Measurements from ENCODE around the gene STX17. TPM values are rescaled to one million over a fixed set of nuclear protein-coding genes. Genes with fewer than 3 reads are reported as not detected.
A peak's percentile ranks its signal among the peaks of the same experiment; 100 is the strongest.
"Not testable (repeated sequence)": the region's sequence is repeated elsewhere in the genome, so short reads cannot be mapped to it uniquely, and the experiment has no call there.

The STX17 gene
- 10 to 100 TPM; 15.4 to 29.1 (median 23.7) TPM for total RNA-seq
- polyA plus RNA-seq, result 10 to 100 TPM in 1 of 2 donors, 1 to 10 TPM in 1; 5.8 to 10.5 TPM
- long read RNA-seq, donor 1, transcript STX17-201 (8 exons, 2,713 nt), result major isoform, 22 of 31 reads
- long read RNA-seq, donor 1, partial matches to known transcripts, result 6 of 31 reads
- long read RNA-seq, donor 1, other reads (novel, unspliced or antisense), result 3 of 31 reads
- long read RNA-seq, donor 2, transcript STX17-201 (8 exons, 2,713 nt), result major isoform, 57 of 70 reads
- long read RNA-seq, donor 2, partial matches to known transcripts, result 4 of 70 reads
- long read RNA-seq, donor 2, other reads (novel, unspliced or antisense), result 9 of 70 reads
- long read RNA-seq, donor 3, transcript STX17-201 (8 exons, 2,713 nt), result major isoform, 8 of 17 reads
- long read RNA-seq, donor 3, partial matches to known transcripts, result 0 of 17 reads
- long read RNA-seq, donor 3, other reads (novel, unspliced or antisense), result 9 of 17 reads

DNA sequence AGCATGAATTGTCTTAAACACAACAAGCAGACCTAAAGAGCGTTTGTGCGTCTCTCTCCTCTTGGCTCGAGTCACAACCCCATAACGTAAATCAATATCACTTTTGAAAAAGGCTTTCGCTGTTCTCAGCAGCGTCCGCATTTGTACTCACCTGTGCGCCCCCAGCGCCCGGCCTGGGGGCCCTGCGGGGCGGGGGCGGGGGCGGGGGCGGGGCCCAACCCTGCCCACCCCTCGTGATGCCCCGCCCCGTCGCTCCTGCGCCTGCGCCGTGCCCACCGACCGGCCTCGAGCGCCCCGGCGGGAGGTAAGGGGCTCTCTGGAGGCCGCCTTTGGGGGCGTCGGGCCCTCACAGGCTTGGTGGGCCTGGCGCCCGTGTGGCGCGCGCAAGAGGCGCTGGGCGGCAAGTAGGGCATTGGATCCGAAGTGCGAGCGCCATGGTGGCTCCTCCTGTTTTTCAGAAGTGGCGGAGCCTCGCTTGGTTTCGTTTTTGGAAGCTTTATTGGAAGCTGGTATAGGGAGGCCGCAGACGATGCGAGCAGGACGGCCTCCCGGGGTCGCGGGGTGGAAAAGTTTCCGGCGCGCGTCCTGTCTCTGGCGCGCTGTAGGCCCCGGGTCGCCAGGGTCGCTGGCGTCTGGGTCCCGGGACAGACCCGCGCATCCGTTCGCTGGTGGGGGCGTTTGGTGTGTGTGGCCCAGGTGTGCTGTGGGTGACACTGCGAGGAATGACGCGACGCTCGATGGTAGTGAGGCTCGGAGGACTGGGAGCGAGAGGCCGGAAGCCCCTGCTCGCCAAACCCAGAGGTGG, at the start of gene STX17:
TSS of gene STX17 (plus strand) at position 252 of the 805 bp plus-strand sequence. CDS start 8,586 bp downstream, outside the sequence.
- peaks cover 0 to 27% (median 13%) of the 10 kb centered on the region in 12 donors for H3K4me1 ChIP-seq
- 0 to 1% (median 0%) methylated on average over 31 to 76 of the region's 76 CpGs for WGBS, 4 donors
- peak within 1 kb of the TSS; percentile 90 to 99 (median 96) for H3K27ac ChIP-seq
- DNase-seq (peak; percentile 80 to 90 (median 83)), ATAC-seq (peak; percentile 79 to 98 (median 97))
- TF ChIP-seq, protein P1, sequence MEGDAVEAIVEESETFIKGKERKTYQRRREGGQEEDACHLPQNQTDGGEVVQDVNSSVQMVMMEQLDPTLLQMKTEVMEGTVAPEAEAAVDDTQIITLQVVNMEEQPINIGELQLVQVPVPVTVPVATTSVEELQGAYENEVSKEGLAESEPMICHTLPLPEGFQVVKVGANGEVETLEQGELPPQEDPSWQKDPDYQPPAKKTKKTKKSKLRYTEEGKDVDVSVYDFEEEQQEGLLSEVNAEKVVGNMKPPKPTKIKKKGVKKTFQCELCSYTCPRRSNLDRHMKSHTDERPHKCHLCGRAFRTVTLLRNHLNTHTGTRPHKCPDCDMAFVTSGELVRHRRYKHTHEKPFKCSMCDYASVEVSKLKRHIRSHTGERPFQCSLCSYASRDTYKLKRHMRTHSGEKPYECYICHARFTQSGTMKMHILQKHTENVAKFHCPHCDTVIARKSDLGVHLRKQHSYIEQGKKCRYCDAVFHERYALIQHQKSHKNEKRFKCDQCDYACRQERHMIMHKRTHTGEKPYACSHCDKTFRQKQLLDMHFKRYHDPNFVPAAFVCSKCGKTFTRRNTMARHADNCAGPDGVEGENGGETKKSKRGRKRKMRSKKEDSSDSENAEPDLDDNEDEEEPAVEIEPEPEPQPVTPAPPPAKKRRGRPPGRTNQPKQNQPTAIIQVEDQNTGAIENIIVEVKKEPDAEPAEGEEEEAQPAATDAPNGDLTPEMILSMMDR (IDR thresholded peaks at IDR 0.05), result peak in 2 of 12 donors; percentile 7 to 21
- peak; percentile 34 to 77 for TF ChIP-seq POLR2A (IDR thresholded peaks at IDR 0.05)
- intact Hi-C loops (cut with DNase I), result loop anchor here in 7 of 10 donors (2.0 to 5.0 kb wide), 3 partner anchors 84 to 99 kb away; partner anchors contain the start of gene NR4A3 (in 7 of the 7)
- H3K27me3 ChIP-seq, result no peaks in the 10 kb centered on the region
- no peaks in the 10 kb centered on the region for H3K9me3 ChIP-seq
- peak within 1 kb of the TSS; percentile 62 to 100 (median 92) for H3K4me3 ChIP-seq
- peaks cover 0 to 6% (median 2%) of the 10 kb centered on the region in 9 donors for H3K36me3 ChIP-seq

DNA sequence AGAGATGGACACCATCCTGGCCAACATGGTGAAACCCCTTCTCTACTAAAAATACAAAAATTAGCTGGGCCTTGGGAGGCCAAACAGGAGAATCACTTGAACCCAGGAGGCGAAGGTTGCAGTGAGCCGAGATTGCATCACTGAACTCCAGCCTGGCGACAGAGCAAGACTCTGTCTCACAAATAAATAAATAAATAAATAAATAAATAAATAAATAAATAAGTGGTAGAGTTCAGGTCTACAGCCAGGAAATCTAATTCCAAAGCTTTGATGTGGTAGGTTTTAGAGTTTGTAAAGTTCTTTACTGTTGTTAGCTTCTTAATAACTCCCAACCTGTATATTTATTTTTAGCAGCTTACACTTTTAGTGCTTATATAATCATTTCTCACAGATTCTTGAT, 48.9 kb upstream of the STX17 start:
- ATAC-seq; H3K4me3 ChIP-seq; H3K4me1 ChIP-seq; H3K27me3 ChIP-seq; H3K27ac ChIP-seq; intact Hi-C loops (cut with DNase I); H3K9me3 ChIP-seq; DNase-seq; H3K36me3 ChIP-seq: not testable (repeated sequence)
- WGBS, 4 donors, result 92 to 98% (median 97%) methylated on average over 3 of the region's 3 CpGs

DNA sequence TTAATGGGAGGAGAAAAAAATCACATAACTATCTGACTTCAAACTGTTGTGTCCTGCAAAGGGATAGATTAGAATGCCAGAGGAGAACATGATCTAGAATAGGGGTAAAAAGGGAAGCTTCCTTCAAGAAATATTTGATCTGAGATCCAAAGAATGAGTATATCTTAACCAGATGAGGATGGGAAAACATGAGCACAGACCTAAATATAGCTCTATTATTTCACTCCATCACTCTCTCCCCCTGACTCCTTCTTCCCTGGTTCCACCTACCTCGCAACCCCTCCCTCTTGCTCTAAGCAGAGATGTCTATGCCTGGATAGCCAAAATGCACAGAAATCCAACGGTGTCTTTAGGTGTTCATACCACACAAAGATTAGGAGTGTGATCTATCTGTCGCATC, 48.4 kb upstream of the STX17 start:
- no peaks in the 10 kb centered on the region for H3K27me3 ChIP-seq
- no peaks in the 10 kb centered on the region for H3K9me3 ChIP-seq
- WGBS, 4 donors, result 88 to 95% (median 92%) methylated on average over 3 of the region's 3 CpGs
- no peak overlapping the region for H3K27ac ChIP-seq
- H3K4me1 ChIP-seq, result peaks cover 0 to 7% (median 0%) of the 10 kb centered on the region in 12 donors
- TF ChIP-seq POLR2A (IDR thresholded peaks at IDR 0.05), result no peak
- TF ChIP-seq, protein P1 (IDR thresholded peaks at IDR 0.05), result no peak
- H3K36me3 ChIP-seq, result peaks cover 0 to 9% (median 0%) of the 10 kb centered on the region in 9 donors
- no peak overlapping the region for H3K4me3 ChIP-seq
- DNase-seq, result no peak
- peak in 3 of 4 donors; percentile 31 to 70 (median 63) for ATAC-seq
- intact Hi-C loops (cut with DNase I), result no loop called here

DNA sequence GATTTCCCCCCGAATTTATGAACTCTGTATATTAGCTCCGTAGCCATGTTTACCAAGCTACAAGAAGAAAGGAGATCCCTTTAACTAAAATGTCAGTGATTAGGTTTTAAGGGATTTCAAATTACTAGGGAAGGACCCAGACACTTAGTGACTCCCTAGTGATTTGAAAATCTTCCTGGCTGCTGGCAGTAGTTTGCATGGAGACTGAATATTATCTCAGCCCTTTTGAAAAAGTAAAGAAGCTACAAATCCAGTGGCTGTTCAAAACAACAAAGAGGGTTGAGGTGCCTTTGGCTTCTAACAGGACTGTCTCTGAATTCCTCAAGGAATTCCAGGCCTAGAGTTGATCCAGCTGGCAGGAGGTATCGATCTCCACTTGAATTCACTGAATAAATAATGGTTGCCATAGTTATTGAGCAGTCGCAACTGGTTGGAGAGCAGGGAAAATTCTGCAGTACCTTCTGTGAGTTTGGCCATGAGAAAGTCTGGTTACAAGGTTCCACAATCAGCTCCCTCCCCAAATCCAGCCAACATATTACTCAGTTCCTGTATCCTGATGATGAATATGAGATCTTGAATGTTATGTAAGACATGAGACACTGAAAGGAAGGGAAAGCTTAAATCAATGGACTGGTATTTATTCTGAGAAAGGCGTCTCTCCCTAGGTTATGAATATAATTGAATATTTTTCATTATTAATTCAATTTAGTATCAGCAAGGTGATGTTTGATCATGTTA, 47.0 kb upstream of the STX17 start:
- intact Hi-C loops (cut with DNase I), result no loop called here
- DNase-seq, result no peak
- no peak overlapping the region for H3K27ac ChIP-seq
- WGBS, 4 donors, result 84 to 85% (median 85%) methylated on average over 5 of the region's 5 CpGs
- peaks cover 0 to 9% (median 0%) of the 10 kb centered on the region in 9 donors for H3K36me3 ChIP-seq
- H3K4me1 ChIP-seq, result peaks cover 0 to 7% (median 0%) of the 10 kb centered on the region in 12 donors
- H3K27me3 ChIP-seq, result no peaks in the 10 kb centered on the region
- TF ChIP-seq, protein P1 (IDR thresholded peaks at IDR 0.05), result no peak
- no peak for TF ChIP-seq POLR2A (IDR thresholded peaks at IDR 0.05)
- no peak for ATAC-seq
- no peaks in the 10 kb centered on the region for H3K9me3 ChIP-seq
- H3K4me3 ChIP-seq, result no peak overlapping the region
